HCT116 (cell line): ENCODE results near the gene MCCD1. TPM values are rescaled to one million over a fixed set of nuclear protein-coding genes. Genes with fewer than 3 reads are reported as not detected.
A peak's percentile ranks its signal among the peaks of the same experiment; 100 is the strongest.

ENCODE experiments used
- ATAC-seq: fragments of 200-7000 bp; cut with Tn5 transposase; 2 replicates; pipeline ENCODE4 v1.9.1; 2020; ENCODE audit warnings: mild to moderate bottlenecking, moderate library complexity
- BruUV-seq: library from RNA; stranded (reverse); fragments of 400-500 nt; replicated peaks from 2 replicates; lab custom pipeline; 2021; lab: Mats Ljungman, UMichigan
- CTCF ChIA-PET: fragments of 300-600 bp; sonication (Branson Sonifier 250); formaldehyde crosslinking; loops from one replicate; lab custom pipeline; 2021; ENCODE audit warnings: antibody characterized with exemption; lab: Charles Lee
- POLR2A ChIA-PET: fragments of 300-600, 350-600 bp; sonication (Branson Sonifier 250); formaldehyde crosslinking; loops from one replicate; lab custom pipeline; 2021; ENCODE audit warnings: antibody characterized with exemption; lab: Charles Lee
- RAD21 ChIA-PET, 2 experiments: fragments of 300-600 bp; sonication (Branson Sonifier 250); formaldehyde crosslinking; loops; one replicate each; lab custom pipeline; 2023; ENCODE audit warnings: low total read pairs in 2 of 2; ENCODE audit not compliant: uncharacterized antibody in 2 of 2, unreplicated experiment in 2 of 2, low non-redundant PET in 1 of 2; lab: Charles Lee
- DNase-seq: peaks from one replicate; pipeline ENCODE4 v3.0.0-alpha.2; 2010; ENCODE audit warnings: low read depth, low spot score
- H2AFZ ChIP-seq: fragments of 200-600 bp; shearing (Covaris generic), sonication (generic); 2 replicates; pipeline ENCODE4 v1.6.1; 2017; ENCODE audit warnings: low read depth, mixed run types, mixed read lengths, antibody characterized with exemption, low read length; ENCODE audit not compliant: poor library complexity, severe bottlenecking
- H3K27ac ChIP-seq: 2 replicates; pipeline ENCODE4 v1.5.1; 2012; ENCODE audit warnings: low read depth, low read length
- H3K27me3 ChIP-seq: fragments of 200-600 bp; sonication (generic); 2 replicates; pipeline ENCODE4 v1.6.1; 2016; ENCODE audit warnings: mixed run types, low read length, mixed read lengths; ENCODE audit not compliant: insufficient read depth
- H3K36me3 ChIP-seq, 2 experiments: fragments of 200-500 bp in 1 of 2; fragments of 200-600 bp in 1 of 2; sonication (Bioruptor generic) in 1 of 2; sonication (generic) in 1 of 2; 2 replicates each; pipeline versions ENCODE4 v1.5.1 to v1.6.1; 2014 to 2016; ENCODE audit warnings: low read length in 2 of 2, inconsistent platforms in 1 of 2, mixed read lengths in 1 of 2, mixed run types in 1 of 2; ENCODE audit not compliant: insufficient read depth in 2 of 2, control insufficient read depth in 1 of 2
- H3K4me1 ChIP-seq, 2 experiments: fragments of 200-600 bp in 1 of 2; sonication (generic) in 1 of 2; 2 replicates each; pipeline versions ENCODE4 v1.5.1 to v1.6.1; 2012 to 2017; ENCODE audit warnings: low read length in 2 of 2, inconsistent platforms in 1 of 2, mild to moderate bottlenecking in 1 of 2, mixed read lengths in 1 of 2, mixed run types in 1 of 2, moderate library complexity in 1 of 2; ENCODE audit not compliant: insufficient read depth in 2 of 2, control insufficient read depth in 1 of 2
- H3K4me2 ChIP-seq: fragments of 200-600 bp; sonication (generic); 2 replicates; pipeline ENCODE4 v1.6.1; 2017; ENCODE audit warnings: mixed run types, low read length, mixed read lengths
- H3K4me3 ChIP-seq, 2 experiments: fragments of 200-600 bp in 1 of 2; sonication (generic) in 1 of 2; replicated peaks in 1 of 2; 2 replicates each; pipeline ENCODE4 v1.5.1; 2011 to 2016; ENCODE audit warnings: low read length in 2 of 2, control low read depth in 1 of 2, low read depth in 1 of 2, mild to moderate bottlenecking in 1 of 2, mixed read lengths in 1 of 2, mixed run types in 1 of 2
- H3K79me2 ChIP-seq: fragments of 200-600 bp; sonication (generic); 2 replicates; pipeline ENCODE4 v1.6.1; 2017; ENCODE audit warnings: mild to moderate bottlenecking, mixed run types, low read length, moderate library complexity, mixed read lengths; ENCODE audit not compliant: insufficient read depth
- H3K9ac ChIP-seq: fragments of 200-600 bp; sonication (generic); 2 replicates; pipeline ENCODE4 v1.6.1; 2016; ENCODE audit warnings: low read length, mixed read lengths
- H3K9me2 ChIP-seq: fragments of 200-600 bp; sonication (generic), shearing (Covaris generic); 2 replicates; pipeline ENCODE4 v1.6.1; 2017; ENCODE audit warnings: mixed run types, mild to moderate bottlenecking, moderate library complexity; ENCODE audit not compliant: insufficient read depth
- H3K9me3 ChIP-seq, 2 experiments: fragments of 200-500 bp in 1 of 2; fragments of 200-600 bp in 1 of 2; sonication (Bioruptor generic) in 1 of 2; sonication (generic) in 1 of 2; 2 replicates each; pipeline ENCODE4 v1.6.1; 2014 to 2017; ENCODE audit warnings: low read length in 2 of 2, mixed read lengths in 2 of 2, inconsistent platforms in 1 of 2, low read depth in 1 of 2, mild to moderate bottlenecking in 1 of 2, mixed run types in 1 of 2, moderate library complexity in 1 of 2; ENCODE audit not compliant: control insufficient read depth in 1 of 2, insufficient read depth in 1 of 2
- H4K20me1 ChIP-seq: fragments of 200-600 bp; sonication (generic), shearing (Covaris generic); 2 replicates; pipeline ENCODE4 v1.6.1; 2017; ENCODE audit warnings: mixed run types, mild to moderate bottlenecking, moderate library complexity; ENCODE audit not compliant: insufficient read depth
- ATF3 ChIP-seq: IDR thresholded peaks from 2 replicates; pipeline ENCODE4 v1.6.1; 2012
- CBX3 ChIP-seq: IDR thresholded peaks from 2 replicates; pipeline ENCODE4 v1.6.1; 2012; ENCODE audit warnings: low read depth
- CEBPB ChIP-seq: IDR thresholded peaks from 2 replicates; pipeline ENCODE4 v1.6.1; 2012; ENCODE audit warnings: low read depth
- EGR1 ChIP-seq: IDR thresholded peaks from 2 replicates; pipeline ENCODE4 v1.6.1; 2012; ENCODE audit warnings: low read depth
- MAX ChIP-seq: IDR thresholded peaks from 2 replicates; pipeline ENCODE4 v1.6.1; 2012
- POLR2A ChIP-seq: IDR thresholded peaks from 2 replicates; pipeline ENCODE4 v1.7.0; 2011; ENCODE audit warnings: borderline replicate concordance; ENCODE audit not compliant: insufficient read depth, insufficient read length; ENCODE audit errors: extremely low read depth
- POLR2AphosphoS5 ChIP-seq: IDR thresholded peaks from 2 replicates; pipeline ENCODE4 v1.6.1; 2011; ENCODE audit warnings: mild to moderate bottlenecking, low read depth, low read length, moderate library complexity
- RAD21 ChIP-seq: IDR thresholded peaks from 2 replicates; pipeline ENCODE4 v1.6.1; 2012; ENCODE audit warnings: low read depth, mild to moderate bottlenecking
- REST ChIP-seq: IDR thresholded peaks from 2 replicates; pipeline ENCODE4 v1.6.1; 2012; ENCODE audit warnings: low read depth
- SIN3A ChIP-seq: IDR thresholded peaks from 2 replicates; pipeline ENCODE4 v1.6.1; 2012; ENCODE audit warnings: low read depth
- SP1 ChIP-seq: IDR thresholded peaks from 2 replicates; pipeline ENCODE4 v1.6.1; 2012; ENCODE audit warnings: low read depth
- ZNF274 ChIP-seq: fragments of 200-500 bp; sonication (Bioruptor generic); IDR thresholded peaks from 2 replicates; pipeline ENCODE4 v1.6.1; 2014; ENCODE audit warnings: mild to moderate bottlenecking, low read depth, low read length, inconsistent platforms
- intact Hi-C: fragments of 100-400 bp; cut with micrococcal nuclease; formaldehyde crosslinking; loops from 2 replicates; pipeline ENCODE4 v1.10.0; 2022
- total RNA-seq: library from RNA; stranded (reverse); gene quantifications from one replicate; pipeline ENCODE4 v1.2.1, GENCODE V29; 2021; ENCODE audit not compliant: unreplicated experiment
- TF ChIP-seq, protein P1 (sequence below), 3 experiments: fragments of 200-600 bp in 1 of 3; sonication (generic) in 1 of 3; IDR thresholded peaks in 2 of 3; conservative IDR thresholded peaks in 1 of 3; 2 replicates each; pipeline ENCODE4 v1.5.1; 2012 to 2017; ENCODE audit warnings: low read depth in 2 of 3, low read length in 2 of 3, antibody characterized with exemption in 1 of 3, borderline replicate concordance in 1 of 3, control low read depth in 1 of 3, mild to moderate bottlenecking in 1 of 3, mixed read lengths in 1 of 3, mixed run types in 1 of 3, moderate library complexity in 1 of 3; ENCODE audit not compliant: insufficient read depth in 1 of 3

MCCD1 gene
- total RNA-seq, 1 experiment from 2014 or later = not detected

GRCh38 chr6:31497531-31498476 lies 31.0 kb upstream of the MCCD1 start, which contains the start of gene MICB (continued):
- TF ChIP-seq REST = no peak

GRCh38 chr6:31498748-31499147 lies 30.0 kb upstream of the MCCD1 start:
- Histone ChIP-seq H3K4me3 (peak overlapping the region; percentile 47 to 70), H3K4me2 (peak overlapping the region; percentile 87), H3K9me3 (no peaks in the 10 kb centered on the region), H3K4me1 (peaks cover 22 to 38% of the 10 kb centered on the region in 2 experiments), H2AFZ (no peak overlapping the region), H3K9me2 (no peaks in the 10 kb centered on the region), H3K79me2 (peaks cover 37% of the 10 kb centered on the region), H3K36me3 (no peaks in the 10 kb centered on the region), H3K9ac (peak overlapping the region; percentile 67), H4K20me1 (no peaks in the 10 kb centered on the region), H3K27me3 (no peaks in the 10 kb centered on the region), H3K27ac (peak overlapping the region; percentile 64)
- ChIA-PET POLR2A (interaction anchor here (0.6 to 2.2 kb wide), 4 partner anchors 20 to 96 kb away, joined by 3 to 10 read pairs (median 6); partner anchors contain the start of genes DDX39B and MCCD1), CTCF (no interaction called here), RAD21 (no interaction called here)
- DNase-seq (no peak), ATAC-seq (no peak)
- intact Hi-C loops = no loop called here
- BruUV-seq = no TSS peak
- no peak for TF ChIP-seq POLR2A
- TF ChIP-seq, protein P1, sequence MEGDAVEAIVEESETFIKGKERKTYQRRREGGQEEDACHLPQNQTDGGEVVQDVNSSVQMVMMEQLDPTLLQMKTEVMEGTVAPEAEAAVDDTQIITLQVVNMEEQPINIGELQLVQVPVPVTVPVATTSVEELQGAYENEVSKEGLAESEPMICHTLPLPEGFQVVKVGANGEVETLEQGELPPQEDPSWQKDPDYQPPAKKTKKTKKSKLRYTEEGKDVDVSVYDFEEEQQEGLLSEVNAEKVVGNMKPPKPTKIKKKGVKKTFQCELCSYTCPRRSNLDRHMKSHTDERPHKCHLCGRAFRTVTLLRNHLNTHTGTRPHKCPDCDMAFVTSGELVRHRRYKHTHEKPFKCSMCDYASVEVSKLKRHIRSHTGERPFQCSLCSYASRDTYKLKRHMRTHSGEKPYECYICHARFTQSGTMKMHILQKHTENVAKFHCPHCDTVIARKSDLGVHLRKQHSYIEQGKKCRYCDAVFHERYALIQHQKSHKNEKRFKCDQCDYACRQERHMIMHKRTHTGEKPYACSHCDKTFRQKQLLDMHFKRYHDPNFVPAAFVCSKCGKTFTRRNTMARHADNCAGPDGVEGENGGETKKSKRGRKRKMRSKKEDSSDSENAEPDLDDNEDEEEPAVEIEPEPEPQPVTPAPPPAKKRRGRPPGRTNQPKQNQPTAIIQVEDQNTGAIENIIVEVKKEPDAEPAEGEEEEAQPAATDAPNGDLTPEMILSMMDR (IDR thresholded peaks at IDR 0.05 in 2 of 3, conservative IDR thresholded peaks at IDR 0.05 in 1 of 3; ENCODE audit: borderline replicate concordance in 1 of 3, insufficient read depth in 1 of 3, low read depth in 2 of 3, low read length in 2 of 3) = no peak
- TF ChIP-seq ZNF274 = no peak
- no peak for TF ChIP-seq SP1
- no peak for TF ChIP-seq REST
- TF ChIP-seq MAX = no peak
- TF ChIP-seq SIN3A = no peak
- TF ChIP-seq POLR2AphosphoS5 = no peak
- TF ChIP-seq EGR1 = no peak
- TF ChIP-seq CBX3 = no peak
- no peak for TF ChIP-seq ATF3
- TF ChIP-seq RAD21 = no peak
- TF ChIP-seq CEBPB = no peak
